ENCODE measurements around the gene DIO2. TPM values are rescaled to one million over a fixed set of nuclear protein-coding genes. Genes with fewer than 3 reads are reported as not detected.

Gene DIO2
- 0.79 to 87.0 TPM (median 1.4 TPM) in 3 replicates for total RNA-seq
- long read RNA-seq = 0 reads

- no peaks in the 10 kb centered on the region for H3K9me3 Mint-ChIP-seq (ENCODE audit: low read depth)
- no peak for TF ChIP-seq CTCF (IDR thresholded peaks at IDR 0.05)
- peaks cover 3% of the 10 kb centered on the region for H3K27me3 Mint-ChIP-seq (ENCODE audit: low read depth)
- DNase-seq (ENCODE audit: low spot score) = no peak
- H3K27ac Mint-ChIP-seq (ENCODE audit: unreplicated experiment) = peak within 1 kb of the TSS; percentile 62
- H3K36me3 Mint-ChIP-seq (ENCODE audit: low read depth) = peaks cover 3% of the 10 kb centered on the region
- H3K4me3 Mint-ChIP-seq (ENCODE audit: unreplicated experiment) = peak within 1 kb of the TSS; percentile 67
- peaks cover 19% of the 10 kb centered on the region for H3K4me1 Mint-ChIP-seq (ENCODE audit: low read depth)
Measured at GRCh38 chr14:80211153-80212022, at the start of gene DIO2. DIO2 (minus strand) TSS chr14:80211504; CDS start chr14:80211472, 32 bp downstream.

DNA sequence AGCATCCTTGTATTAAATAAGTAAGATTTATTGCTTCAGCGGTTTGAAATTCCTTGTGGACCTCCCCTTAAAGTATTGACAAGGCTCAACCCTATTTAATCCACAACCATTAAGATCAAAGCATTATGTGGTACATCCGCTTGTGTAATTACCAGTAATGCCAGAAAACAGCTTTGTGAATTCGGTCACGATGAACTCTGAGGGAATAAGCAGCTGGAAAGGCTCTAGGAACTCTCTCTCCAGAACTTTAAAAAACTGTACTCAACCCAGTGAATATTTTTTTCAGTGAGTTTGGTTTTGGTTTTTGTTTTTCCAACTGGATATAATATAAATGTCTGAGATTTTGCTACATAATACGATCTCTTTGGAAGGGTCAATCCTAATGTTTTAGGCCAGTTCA is 49.3 kb upstream of the DIO2 start:
- TF ChIP-seq CTCF (IDR thresholded peaks at IDR 0.05) = no peak
- no peak for DNase-seq (ENCODE audit: low spot score)
- no peak overlapping the region for H3K4me3 Mint-ChIP-seq (ENCODE audit: unreplicated experiment)
- H3K27me3 Mint-ChIP-seq (ENCODE audit: low read depth) = no peaks in the 10 kb centered on the region
- H3K36me3 Mint-ChIP-seq (ENCODE audit: low read depth) = no peaks in the 10 kb centered on the region
- peaks cover 2% of the 10 kb centered on the region for H3K9me3 Mint-ChIP-seq (ENCODE audit: low read depth)
- H3K27ac Mint-ChIP-seq (ENCODE audit: unreplicated experiment) = no peak overlapping the region
- H3K4me1 Mint-ChIP-seq (ENCODE audit: low read depth) = no peaks in the 10 kb centered on the region

GRCh38 chr14:80239631-80240030 is 28.3 kb upstream of the DIO2 start:
- Mint-ChIP-seq H3K9me3 (ENCODE audit: low read depth) (peaks cover 22% of the 10 kb centered on the region), H3K27ac (ENCODE audit: unreplicated experiment) (peak overlapping the region; percentile 82), H3K4me1 (ENCODE audit: low read depth) (peaks cover 4% of the 10 kb centered on the region), H3K4me3 (ENCODE audit: unreplicated experiment) (no peak overlapping the region), H3K27me3 (ENCODE audit: low read depth) (no peaks in the 10 kb centered on the region), H3K36me3 (ENCODE audit: low read depth) (peaks cover 6% of the 10 kb centered on the region)
- DNase-seq (ENCODE audit: low spot score) = no peak
- TF ChIP-seq CTCF (IDR thresholded peaks at IDR 0.05) = no peak

DNA sequence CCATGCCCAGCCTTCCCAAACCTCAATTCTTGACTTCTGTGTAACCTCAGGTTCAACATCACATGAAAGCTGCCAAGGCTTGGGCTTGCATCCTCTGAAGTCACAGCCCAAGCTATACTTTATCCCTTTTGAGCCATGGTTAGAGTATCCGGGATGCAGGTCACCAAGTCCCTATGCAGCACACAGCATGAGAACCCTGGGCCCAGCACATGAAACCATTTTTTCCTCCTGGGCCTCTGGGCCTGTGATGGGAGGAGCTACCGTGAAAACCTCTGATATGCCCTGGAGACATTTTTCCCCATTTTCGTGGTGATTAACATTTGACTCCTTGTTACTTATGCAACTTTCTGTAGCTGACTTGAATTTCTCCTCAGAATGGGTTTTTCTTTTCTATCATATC is 25.8 kb upstream of the DIO2 start:
- no peak for TF ChIP-seq CTCF (IDR thresholded peaks at IDR 0.05)
- peaks cover 4% of the 10 kb centered on the region for H3K4me1 Mint-ChIP-seq (ENCODE audit: low read depth)
- peaks cover 6% of the 10 kb centered on the region for H3K36me3 Mint-ChIP-seq (ENCODE audit: low read depth)
- no peak for DNase-seq (ENCODE audit: low spot score)
- no peak overlapping the region for H3K27ac Mint-ChIP-seq (ENCODE audit: unreplicated experiment)
- no peaks in the 10 kb centered on the region for H3K27me3 Mint-ChIP-seq (ENCODE audit: low read depth)
- H3K9me3 Mint-ChIP-seq (ENCODE audit: low read depth) = peaks cover 16% of the 10 kb centered on the region
- no peak overlapping the region for H3K4me3 Mint-ChIP-seq (ENCODE audit: unreplicated experiment)

GRCh38 chr14:80233470-80234089 is 22.3 kb upstream of the DIO2 start:
- DNase-seq (ENCODE audit: low spot score) = no peak
- TF ChIP-seq CTCF (IDR thresholded peaks at IDR 0.05) = no peak
- H3K4me1 Mint-ChIP-seq (ENCODE audit: low read depth) = no peaks in the 10 kb centered on the region
- H3K27ac Mint-ChIP-seq (ENCODE audit: unreplicated experiment) = no peak overlapping the region
- H3K4me3 Mint-ChIP-seq (ENCODE audit: unreplicated experiment) = no peak overlapping the region
- H3K9me3 Mint-ChIP-seq (ENCODE audit: low read depth) = peaks cover 34% of the 10 kb centered on the region
- no peaks in the 10 kb centered on the region for H3K27me3 Mint-ChIP-seq (ENCODE audit: low read depth)
- H3K36me3 Mint-ChIP-seq (ENCODE audit: low read depth) = peaks cover 4% of the 10 kb centered on the region

Measured in chondrocyte (in vitro differentiated cells).